Activated CD4-positive, CD25-positive, alpha-beta regulatory T cell treated with anti-CD3 and anti-CD28 coated beads, Interleukin-2, amount 50 U/mL, for 72 hours (primary cell): ENCODE measurements around the gene ZNF324.
A peak's percentile ranks its signal among the peaks of the same experiment; 100 is the strongest.
"Not testable (repeated sequence)": the region's sequence is repeated elsewhere in the genome, so short reads cannot be mapped to it uniquely, and the experiment has no call there.

Source experiments
- DNase-seq: peaks from one replicate; pipeline ENCODE4 v3.0.0; 2021

The ZNF324 gene

DNA sequence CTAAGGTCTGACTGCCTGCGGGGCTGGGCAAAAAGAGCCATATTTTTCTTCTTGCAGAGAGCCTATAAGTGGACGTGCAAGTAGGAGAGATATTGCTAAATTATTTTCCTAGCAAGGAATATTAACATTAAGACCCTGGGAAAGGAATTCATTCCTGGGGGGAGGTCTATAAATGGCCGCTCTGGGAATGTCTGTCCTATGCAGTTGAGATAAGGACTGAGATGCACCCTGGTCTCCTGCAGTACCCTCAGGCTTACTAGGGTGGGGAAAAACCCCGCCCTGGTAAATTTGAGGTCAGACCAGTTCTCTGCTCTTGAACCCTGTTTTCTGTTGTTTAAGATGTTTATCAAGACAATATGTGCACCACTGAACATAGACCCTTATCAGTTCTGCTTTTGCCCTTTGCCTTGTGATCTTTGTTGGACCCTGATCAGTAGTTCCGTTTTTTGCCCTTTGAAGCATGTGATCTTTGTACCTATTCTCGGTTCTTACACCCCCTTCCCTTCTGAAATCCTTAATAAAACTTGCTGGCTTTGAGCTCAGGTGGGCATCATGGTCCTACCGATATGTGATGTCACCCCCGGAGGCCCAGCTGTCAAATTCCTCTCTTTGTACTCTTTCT lies 40.8 kb downstream of the ZNF324 start:
- DNase-seq: not testable (repeated sequence)

DNA sequence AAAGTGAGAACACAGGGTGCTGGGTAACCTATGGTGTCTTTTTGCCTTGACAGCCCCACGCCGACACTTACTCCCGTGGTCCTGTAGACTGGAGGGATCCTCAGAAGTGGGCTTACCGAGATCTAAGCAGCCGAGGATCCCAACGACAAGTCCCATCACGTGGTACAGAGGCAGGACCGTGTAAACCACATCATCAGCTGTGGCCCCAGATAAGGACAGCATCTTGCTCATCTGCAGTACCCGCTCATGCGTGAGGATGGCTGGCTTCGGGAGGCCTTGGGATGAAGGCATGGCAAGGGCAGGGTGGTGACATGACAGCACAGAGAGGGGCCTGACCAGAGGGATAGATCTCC lies 42.8 kb downstream of the ZNF324 start:
- no peak for DNase-seq

DNA sequence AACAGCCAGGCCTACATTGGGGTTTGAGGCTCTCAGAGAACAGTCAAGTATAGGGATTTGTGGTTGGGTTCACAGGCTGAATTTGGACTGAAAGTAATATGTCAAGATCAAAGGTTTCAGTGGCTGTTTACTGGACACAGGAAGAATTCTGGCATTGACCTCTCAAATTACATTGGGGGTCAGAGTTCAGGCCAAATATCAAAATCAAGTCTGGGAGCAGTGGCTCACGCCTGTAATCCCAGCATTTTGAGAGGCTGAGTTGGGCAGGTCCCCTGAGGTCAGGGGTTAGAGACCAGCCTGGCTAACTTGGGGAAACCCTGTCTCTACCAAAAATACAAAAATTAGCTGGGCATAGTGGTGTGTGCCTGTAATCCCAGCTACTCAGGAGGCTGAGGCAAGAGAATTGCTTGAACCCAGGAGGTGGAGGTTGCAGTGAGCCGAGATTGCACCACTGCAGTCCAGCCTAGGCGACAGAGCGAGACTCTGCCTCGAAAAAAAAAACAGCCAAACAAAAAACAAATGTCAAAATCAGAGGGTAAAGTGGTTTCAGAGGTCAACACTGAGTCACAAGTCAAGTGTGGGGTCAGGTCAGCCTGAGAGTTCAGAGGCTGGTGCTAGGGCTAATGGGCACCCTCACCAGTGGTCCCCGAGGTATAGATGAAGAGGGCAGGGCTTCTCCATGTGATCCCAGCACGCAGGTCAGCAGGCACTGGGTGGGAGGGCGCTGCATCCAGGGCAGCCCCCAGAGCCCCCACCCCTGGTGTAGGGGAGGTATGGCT lies 43.4 kb downstream of the ZNF324 start:
- no peak for DNase-seq

DNA sequence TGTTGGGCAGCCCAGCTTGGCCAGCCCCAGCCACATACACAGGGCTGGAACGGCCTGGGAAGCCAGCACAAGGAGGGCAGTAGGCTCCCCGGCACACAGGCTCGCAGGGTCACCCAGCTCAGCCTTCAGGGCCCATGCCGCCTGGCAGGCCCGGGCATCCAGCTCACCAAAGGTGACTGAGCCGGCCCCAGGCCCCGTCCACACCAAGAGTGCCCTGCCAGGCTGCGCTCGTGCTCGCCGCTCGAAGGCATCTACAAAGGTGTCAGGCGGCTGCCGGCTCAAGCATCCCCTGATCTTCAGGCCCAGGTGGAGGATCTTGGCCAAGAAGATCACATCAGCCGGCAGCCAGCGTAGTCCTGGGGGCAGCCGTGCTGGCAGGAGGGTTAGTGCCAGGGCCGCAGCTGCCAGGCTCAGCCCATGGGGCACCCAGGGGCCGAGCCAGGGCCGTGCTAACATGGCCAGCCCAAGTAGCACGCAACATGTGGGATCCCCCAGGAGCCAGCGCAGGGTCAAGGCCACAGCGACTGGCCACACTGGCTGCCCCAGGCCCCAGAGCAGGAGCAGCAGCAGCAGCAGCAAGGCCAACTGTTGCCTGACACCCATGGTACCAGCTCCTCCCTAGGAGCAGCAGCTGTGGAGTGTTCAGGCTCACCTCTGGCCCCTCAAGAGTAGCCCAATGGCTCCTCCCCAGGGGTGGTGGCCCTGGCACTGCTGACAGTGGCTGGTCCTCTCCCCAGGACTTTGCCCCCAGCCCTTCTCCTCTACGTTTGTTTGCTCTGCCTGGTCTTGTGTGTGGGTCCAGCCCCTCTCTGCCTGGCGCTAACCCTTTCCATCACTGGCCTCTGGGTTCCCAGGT lies 44.7 kb downstream of the ZNF324 start, which contains the start of gene SLC27A5:
Gene SLC27A5, minus strand, starts transcription at position 640 of the 856 bp plus-strand sequence. Its CDS starts 37 bp downstream, at position 603.
- DNase-seq: no peak

DNA sequence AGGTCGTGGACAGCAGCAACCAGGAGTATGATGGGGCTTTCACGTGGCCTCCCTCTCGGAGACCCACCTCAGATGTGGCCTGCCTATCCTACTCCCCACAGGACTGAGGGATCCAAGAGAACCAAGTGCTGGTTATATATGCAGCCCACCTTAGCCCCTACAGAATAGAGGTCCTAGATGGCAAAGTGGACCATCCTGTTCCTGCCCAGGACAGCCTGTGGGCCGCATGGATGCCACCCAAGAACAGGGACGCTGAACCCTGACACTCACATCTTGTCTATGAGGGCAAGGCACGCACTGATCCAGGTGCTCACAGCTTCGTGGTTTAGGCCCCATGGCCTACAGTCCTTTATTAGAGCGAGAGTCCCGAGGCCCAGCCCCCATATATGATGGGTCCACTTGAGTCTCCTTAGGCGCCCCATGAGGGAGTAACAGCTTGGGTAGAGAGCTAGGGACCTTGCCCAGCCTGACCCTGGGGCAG lies 46.4 kb downstream of the ZNF324 start:
- no peak for DNase-seq

DNA sequence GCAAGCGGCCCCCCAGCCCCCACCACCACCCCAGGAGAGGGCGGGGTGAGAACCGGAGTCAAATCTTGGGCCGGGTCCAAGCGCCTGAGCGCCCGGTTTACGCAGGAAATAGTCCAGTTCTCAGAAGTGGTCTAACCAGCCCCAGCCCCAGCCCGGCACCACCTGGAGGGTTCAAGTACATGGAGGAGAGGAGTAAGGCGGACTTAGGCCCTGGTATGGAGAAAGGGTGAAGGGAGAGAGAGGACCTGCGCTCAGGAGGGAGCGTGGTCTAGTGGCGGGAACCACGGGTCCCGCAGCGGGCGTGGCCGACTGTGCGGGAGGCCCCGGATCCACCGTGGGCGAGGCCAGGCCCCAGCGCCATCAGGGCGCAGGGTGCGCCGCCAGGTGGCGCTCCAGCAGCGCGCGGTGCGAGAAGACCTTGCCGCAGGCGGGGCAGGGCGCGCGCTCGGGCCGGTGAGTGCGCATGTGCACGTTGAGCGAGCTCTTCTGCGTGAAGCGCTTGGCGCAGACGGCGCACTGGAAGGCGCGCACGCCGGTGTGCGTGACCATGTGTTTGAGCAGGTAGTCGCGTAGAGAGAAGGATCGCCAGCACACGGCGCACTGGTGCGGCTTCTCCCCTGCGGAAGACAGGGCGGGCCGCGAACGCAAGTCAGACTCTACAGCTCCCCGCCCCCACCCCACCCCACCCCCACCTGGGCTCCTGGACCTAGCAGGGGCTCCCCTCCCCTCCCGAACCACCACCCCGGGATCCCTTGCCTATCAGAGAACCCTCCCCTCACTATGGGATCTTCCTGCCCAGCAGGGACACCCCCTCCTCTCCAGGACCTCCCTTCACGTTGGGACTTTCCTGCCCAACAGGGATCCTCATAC lies 47.0 kb downstream of the ZNF324 start:
- DNase-seq: peak; percentile 99

DNA sequence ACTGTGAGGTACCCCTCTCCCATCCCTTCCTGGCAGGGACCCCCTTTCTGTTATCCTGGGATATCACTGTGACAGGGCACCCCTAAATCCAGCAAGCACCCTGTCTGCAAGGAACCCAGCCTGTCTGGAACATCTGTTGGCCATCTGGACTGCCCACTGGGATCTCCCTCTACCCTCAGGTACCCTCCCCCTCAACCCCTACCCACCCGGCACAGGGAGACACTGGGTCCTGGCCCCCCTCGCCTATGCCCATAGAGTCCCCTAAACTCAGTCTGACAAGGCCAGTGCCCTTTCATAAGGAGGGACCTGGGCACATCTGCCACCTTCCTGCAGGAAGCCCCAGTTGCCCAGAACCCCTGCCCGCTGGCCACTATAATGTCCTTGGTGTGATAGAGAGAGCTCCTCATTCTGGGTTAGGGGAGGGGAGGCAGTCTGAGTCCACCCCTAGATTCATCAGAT lies 47.7 kb downstream of the ZNF324 start:
- DNase-seq: no peak

DNA sequence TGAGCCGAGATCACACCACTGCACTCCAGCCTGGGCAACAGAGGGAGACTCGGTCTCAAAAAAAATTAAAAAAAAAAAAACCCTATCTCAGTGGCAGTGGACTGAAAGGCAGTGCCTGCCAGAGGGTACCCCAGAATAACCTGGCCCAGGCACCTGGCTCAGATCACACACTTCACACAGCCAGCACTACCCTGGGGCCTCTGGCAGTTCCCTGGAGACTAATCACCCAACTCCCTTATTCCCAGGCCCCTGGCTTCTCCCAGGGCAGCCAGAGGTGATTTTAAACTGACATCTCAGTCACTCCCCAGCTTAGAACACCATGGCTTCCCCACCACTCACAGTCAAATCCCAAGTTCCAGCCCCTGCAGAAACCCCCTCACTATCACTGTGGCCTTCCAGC lies 48.4 kb downstream of the ZNF324 start:
- no peak for DNase-seq

DNA sequence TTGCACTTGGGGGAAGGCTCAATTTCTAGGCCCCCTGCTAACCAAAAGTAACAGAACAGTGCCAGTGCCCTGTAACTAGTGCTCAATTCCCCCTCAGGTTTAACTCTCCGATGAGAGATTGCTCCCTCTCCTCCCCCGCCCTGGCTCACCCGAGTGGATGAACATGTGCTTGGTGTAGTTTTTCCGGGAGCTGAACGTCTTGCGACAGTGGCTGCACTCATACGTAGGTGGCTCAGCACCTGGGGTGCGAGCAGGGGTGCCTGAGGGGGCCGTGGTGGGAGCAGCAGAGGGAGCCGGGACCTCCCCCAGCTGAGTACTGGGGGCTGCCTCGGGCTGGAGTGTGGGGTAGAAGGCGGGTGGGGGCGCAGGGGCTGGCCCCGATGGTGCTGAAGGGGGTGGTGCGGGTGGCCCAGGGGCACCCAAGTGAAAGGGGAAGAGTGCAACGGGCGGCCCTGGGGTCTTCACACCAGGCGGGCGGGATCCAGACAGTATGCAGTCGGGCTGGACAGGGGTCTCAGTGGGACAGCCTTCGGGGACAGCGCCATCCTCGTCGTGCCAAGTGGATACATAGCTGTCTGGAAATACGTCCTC lies 49.5 kb downstream of the ZNF324 start:
- DNase-seq: no peak

DNA sequence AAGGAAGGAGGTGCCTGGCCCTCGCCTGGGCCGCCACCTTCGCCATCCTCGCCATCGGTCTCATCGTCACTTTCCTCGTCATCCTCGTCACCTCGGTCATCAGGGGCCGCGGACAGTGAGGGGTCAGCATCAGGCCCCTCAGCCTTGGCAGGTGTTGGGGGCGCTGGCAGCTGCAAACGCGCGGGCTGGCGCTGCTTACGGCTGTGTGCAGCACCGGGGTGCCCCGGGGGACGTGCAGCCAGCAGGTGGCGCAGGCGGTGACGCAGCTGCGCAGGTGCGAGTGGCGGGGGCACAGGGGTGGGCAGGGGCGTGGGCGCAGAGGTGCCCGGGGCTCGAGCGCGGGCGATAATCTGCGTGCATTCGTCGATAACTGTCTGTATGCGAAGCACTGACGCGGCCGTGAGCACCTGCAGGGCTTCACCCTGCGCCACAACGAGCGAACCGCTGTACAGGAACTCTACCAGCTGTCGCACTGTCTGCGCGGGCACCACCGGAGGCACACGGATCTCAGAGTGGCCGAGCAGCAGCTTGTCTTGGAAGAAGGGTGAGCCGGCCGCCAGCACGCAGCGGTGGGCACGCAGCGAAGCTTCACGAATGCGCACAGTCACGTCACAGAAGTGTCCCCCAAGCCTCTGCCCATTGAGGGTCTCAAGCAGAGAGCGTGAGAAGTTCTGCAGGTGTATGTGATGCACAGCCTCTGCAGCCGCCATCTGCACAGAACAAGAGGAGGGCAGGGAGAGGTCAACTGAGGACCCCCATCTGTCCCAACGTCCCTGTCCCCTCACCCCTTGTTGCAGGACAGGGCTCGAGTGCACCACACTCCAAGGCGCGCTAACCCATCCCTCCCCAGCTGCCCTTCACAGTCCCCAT lies 50.3 kb downstream of the ZNF324 start:
- no peak for DNase-seq

DNA sequence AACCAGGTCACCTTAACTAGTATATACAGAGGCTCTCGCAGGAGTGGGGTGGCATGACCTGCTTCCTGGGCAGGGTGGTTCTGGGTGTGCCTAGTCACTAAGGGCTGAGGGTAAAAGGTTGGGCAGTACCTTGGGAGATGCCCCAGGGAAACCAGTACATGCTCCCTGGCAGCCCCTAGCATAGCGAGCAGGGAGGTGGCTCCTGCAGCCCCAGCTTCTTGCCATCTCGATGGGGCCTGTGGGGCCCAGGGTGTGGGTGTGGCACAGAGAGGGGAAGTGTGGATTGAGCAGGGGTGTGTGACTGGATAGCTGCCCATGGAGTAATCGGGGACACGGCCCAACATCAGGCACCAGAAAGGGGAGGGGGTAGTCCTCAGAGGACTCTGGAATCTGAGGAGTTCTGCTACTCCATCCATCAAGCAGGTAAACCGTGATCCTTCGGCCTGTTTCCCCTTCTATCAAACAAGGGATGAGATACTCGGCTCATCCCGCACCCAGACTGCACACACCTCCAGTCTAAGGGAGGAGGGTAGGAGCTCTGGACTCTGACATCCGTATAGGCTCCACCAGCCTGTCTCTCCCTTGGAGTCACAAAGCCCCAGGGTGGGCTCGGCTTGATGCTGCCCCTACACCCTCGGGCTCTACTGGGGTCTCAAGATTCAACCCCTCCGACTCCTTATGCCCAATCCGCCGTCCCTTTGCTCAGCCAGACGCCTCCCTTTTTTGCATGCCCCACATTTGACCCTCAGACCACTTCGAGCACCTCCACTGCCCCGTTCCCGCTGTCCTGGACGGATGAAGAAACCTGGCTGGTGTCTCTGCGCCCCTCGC lies 51.6 kb downstream of the ZNF324 start:
- DNase-seq: no peak

DNA sequence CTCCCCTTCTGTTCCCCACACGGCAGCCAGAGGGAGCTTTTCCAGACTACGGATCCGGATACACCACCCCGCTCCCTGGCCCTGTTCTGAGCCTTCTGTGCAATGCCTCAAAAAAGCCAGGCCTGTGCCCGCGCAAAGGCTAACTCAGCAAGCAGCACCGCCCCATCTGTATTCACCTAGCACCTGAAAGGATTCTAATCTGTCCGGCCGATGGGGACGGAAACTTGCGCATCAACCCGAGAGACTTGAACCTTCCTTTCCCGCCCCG lies 52.1 kb downstream of the ZNF324 start:
- DNase-seq: peak; percentile 59

DNA sequence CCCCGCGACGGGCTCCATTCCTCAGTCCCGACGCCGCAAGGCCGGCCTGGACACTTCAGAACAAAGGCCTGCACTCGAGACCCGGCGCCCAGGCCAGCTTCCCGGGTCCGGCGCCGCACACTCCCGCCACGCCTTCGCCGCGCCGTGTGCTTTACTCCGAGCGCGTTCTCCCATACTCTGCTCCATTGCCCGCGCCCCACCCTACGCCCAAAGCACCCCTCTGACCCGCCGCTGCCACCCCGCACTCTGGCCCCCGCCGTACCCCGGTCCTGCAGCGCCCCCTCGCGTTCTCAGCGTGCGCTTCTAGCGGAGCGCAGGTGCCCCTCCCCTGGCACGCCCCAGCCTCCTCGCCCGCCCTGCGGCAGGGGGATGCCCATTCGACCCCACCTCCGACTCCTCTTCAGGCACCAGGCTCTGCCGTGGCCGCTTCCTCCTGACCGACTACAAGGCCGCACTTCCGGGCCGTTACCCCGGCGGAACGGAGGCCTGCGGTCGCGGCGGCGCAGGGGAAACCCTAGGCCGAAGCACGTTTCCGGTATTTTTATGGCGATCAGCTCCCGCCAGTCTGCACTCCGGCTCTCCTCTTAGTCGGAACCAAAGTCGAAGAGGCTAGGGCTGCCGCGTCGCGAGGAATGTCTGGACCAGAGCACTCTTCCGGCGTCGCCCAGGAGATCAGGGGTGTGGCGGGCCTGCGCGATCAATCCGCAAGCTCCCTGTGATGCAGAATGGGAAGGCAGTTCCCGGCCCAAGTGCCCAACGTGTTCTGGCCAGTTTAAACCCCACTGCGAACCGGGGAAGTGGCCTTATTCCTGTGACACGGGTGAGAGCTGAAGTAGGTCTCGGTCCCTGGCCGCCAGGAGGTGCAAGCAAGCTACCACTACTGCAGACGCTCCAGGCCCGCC lies 52.7 kb downstream of the ZNF324 start, which contains the start of gene ZBTB45:
Gene ZBTB45, minus strand, starts transcription at position 456 of the 902 bp plus-strand sequence. CDS start 2,137 bp downstream, outside the sequence.
- DNase-seq: peak; percentile 91

DNA sequence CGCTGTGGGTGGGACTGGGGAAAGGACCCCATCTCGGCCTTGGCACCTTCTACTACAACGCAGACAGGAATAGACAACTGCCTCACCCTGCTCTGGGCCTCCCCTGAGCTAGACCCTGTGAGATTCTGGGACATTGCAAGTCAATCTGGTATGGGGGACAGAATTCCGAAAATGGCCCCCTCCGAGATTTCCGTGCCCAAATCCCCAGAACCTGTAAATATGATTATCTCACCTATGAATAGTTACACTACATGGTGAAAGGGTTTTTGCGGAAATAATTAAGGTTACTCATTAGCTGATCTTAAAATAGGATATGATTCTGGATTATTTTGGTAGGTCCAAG lies 53.3 kb downstream of the ZNF324 start:
- no peak for DNase-seq

DNA sequence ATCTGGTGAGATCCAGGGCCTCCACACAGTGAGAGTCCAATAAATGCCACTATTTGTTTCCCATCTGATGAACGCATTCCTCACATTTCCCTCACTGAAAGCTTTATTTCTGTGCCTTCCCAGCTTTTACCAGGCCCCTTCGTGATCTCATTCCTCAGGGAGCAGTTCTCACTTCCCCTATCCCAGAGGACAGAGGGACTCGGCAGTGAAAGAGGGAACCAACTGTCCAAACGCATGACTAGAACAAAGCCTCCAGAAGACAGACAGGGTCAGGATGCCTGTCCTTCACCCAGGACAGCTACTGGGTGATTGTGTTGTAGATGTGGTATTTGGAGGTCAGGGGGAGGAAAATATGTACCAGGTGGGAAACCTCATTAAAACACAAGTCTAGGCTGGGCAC lies 54.8 kb downstream of the ZNF324 start:
- DNase-seq: no peak

DNA sequence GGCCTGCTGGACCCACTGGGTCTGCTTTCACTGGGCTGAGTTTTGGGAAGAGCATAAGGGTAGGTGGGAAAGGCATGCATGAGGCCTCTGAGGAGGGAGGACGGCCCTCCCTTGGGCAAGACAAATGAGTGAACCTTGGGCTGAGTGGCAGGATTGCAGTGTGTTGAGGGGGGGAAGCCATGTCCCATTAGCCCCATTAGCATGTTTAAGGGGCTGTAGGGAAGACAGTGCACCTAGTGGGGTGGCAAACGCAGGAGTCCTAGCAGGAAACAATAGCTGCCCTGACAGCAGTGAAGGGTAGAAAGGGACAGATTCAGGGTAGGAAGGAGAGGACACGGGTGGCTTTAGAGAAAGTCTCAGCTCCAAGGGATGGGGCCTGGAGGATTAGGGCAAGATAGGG lies 55.8 kb downstream of the ZNF324 start:
- DNase-seq: no peak
